ENCODE data around the gene PLEKHG4B.

PLEKHG4B gene

GRCh38 chr5:109826-110225, 17.9 kb downstream of the PLEKHG4B start:
- in situ Hi-C loops (cut with HindIII; ENCODE audit: low sequenced_read_pairs): no loop called here
- TF ChIP-seq, protein P1, sequence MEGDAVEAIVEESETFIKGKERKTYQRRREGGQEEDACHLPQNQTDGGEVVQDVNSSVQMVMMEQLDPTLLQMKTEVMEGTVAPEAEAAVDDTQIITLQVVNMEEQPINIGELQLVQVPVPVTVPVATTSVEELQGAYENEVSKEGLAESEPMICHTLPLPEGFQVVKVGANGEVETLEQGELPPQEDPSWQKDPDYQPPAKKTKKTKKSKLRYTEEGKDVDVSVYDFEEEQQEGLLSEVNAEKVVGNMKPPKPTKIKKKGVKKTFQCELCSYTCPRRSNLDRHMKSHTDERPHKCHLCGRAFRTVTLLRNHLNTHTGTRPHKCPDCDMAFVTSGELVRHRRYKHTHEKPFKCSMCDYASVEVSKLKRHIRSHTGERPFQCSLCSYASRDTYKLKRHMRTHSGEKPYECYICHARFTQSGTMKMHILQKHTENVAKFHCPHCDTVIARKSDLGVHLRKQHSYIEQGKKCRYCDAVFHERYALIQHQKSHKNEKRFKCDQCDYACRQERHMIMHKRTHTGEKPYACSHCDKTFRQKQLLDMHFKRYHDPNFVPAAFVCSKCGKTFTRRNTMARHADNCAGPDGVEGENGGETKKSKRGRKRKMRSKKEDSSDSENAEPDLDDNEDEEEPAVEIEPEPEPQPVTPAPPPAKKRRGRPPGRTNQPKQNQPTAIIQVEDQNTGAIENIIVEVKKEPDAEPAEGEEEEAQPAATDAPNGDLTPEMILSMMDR (IDR thresholded peaks at IDR 0.05; ENCODE audit: low read depth, low read length, missing control alignments): no peak
- no peak overlapping the region for H3K4me3 ChIP-seq (ENCODE audit: low read depth, low read length)
- DNase-seq (ENCODE audit: low read depth): no peak

GRCh38 chr5:110270-110888, 18.4 kb downstream of the PLEKHG4B start:
- H3K4me3 ChIP-seq (ENCODE audit: low read depth, low read length): no peak overlapping the region
- in situ Hi-C loops (cut with HindIII; ENCODE audit: low sequenced_read_pairs): no loop called here
- DNase-seq (ENCODE audit: low read depth): no peak
- TF ChIP-seq, protein P1 (IDR thresholded peaks at IDR 0.05; ENCODE audit: low read depth, low read length, missing control alignments): no peak

GRCh38 chr5:111171-111570, 19.2 kb downstream of the PLEKHG4B start:
- TF ChIP-seq, protein P1 (IDR thresholded peaks at IDR 0.05; ENCODE audit: low read depth, low read length, missing control alignments): no peak
- no peak overlapping the region for H3K4me3 ChIP-seq (ENCODE audit: low read depth, low read length)
- in situ Hi-C loops (cut with HindIII; ENCODE audit: low sequenced_read_pairs): no loop called here
- DNase-seq (ENCODE audit: low read depth): no peak

DNA sequence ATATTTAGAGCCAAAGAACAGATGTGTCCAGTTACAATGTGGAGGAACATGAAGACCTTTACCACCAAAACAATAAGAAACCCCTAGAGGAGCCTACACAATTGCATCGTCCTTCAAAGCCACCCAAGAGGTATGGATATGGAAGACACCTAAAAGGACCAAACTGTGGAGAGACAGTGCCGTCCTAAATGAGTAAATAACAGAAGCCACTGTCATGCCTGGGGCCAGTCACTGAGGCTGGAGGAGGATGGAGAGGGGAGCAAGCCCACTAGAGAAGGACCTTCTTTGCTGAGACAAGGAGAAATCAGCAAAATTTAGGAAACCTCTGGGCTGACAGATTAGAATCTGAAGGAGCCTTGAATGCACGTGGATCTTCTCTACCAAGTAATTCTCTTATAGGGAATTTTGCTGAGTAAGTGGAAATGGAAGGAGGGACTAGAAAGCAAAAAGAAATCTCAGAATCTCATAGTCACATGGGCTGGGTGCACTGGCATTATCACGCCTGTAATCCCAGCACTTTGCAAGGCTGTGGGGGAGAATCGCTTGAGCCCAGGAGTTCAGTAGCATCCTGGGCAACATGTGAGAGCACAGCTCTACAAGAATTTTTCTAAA, 27.6 kb downstream of the PLEKHG4B start:
- in situ Hi-C loops (cut with HindIII; ENCODE audit: low sequenced_read_pairs): no loop called here
- no peak for DNase-seq (ENCODE audit: low read depth)
- TF ChIP-seq, protein P1 (IDR thresholded peaks at IDR 0.05; ENCODE audit: low read depth, low read length, missing control alignments): no peak
- H3K4me3 ChIP-seq (ENCODE audit: low read depth, low read length): no peak overlapping the region

DNA sequence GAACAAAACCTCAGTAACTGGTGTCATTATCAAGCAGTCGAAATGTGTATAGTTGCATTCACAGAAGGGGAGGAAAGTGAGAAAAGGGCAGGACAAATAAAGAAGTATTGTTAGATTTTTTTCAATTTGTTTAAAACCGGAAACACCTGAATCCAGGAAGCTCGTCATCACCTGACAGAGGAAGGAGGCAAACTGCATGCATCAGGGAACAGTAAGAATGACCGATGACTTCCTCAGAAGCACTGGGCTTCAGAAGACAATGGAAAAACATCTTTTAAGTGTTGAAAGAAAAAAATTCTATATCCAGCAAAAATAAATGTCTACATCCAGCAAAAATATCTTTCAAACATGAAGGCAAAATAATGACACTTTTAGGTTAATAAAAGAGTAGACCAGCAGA, 29.5 kb downstream of the PLEKHG4B start:
- TF ChIP-seq, protein P1 (IDR thresholded peaks at IDR 0.05; ENCODE audit: low read depth, low read length, missing control alignments): no peak
- in situ Hi-C loops (cut with HindIII; ENCODE audit: low sequenced_read_pairs): no loop called here
- no peak overlapping the region for H3K4me3 ChIP-seq (ENCODE audit: low read depth, low read length)
- no peak for DNase-seq (ENCODE audit: low read depth)

GRCh38 chr5:125815-126214, 33.8 kb downstream of the PLEKHG4B start:
- in situ Hi-C loops (cut with HindIII; ENCODE audit: low sequenced_read_pairs): no loop called here

More at GRCh38 chr5:125815-126214, 33.8 kb downstream of the PLEKHG4B start:
- no peak overlapping the region for H3K4me3 ChIP-seq (ENCODE audit: low read depth, low read length)
- TF ChIP-seq, protein P1 (IDR thresholded peaks at IDR 0.05; ENCODE audit: low read depth, low read length, missing control alignments): no peak
- DNase-seq (ENCODE audit: low read depth): no peak

All from astrocyte of the cerebellum (primary cell).